H9 (cell line): ENCODE data around the gene GSN. TPM values are rescaled to one million over a fixed set of nuclear protein-coding genes. Genes with fewer than 3 reads are reported as not detected.

Experiments used
- DNase-seq: peaks from one replicate; pipeline ENCODE4 v3.0.0-alpha.2; 2017
- H2AFZ ChIP-seq: one replicate; pipeline ENCODE4 v1.6.1; 2013; ENCODE audit warnings: mild to moderate bottlenecking, low read length, control low read depth, moderate library complexity
- H2AK5ac ChIP-seq: 2 replicates; pipeline ENCODE4 v1.6.1; 2013; ENCODE audit warnings: low read length, control low read depth, mixed read lengths; ENCODE audit not compliant: insufficient read length
- H2BK120ac ChIP-seq: one replicate; pipeline ENCODE4 v1.6.1; 2013; ENCODE audit warnings: low read depth, mild to moderate bottlenecking, low read length, control low read depth, inconsistent platforms; ENCODE audit not compliant: poor library complexity, severe bottlenecking
- H2BK12ac ChIP-seq: 2 replicates; pipeline ENCODE4 v1.6.1; 2013; ENCODE audit warnings: low read length, control low read depth, mixed read lengths, low read depth; ENCODE audit not compliant: insufficient read length
- H2BK15ac ChIP-seq: 2 replicates; pipeline ENCODE4 v1.6.1; 2013; ENCODE audit warnings: low read depth, low read length, control low read depth
- H2BK20ac ChIP-seq: one replicate; pipeline ENCODE4 v1.6.1; 2013; ENCODE audit warnings: low read depth, mild to moderate bottlenecking, low read length, control low read depth, inconsistent platforms; ENCODE audit not compliant: poor library complexity, severe bottlenecking
- H2BK5ac ChIP-seq: 2 replicates; pipeline ENCODE4 v1.6.1; 2013; ENCODE audit warnings: low read length, control low read depth, mixed read lengths; ENCODE audit not compliant: insufficient read length
- H3K14ac ChIP-seq: 2 replicates; pipeline ENCODE4 v1.6.1; 2013; ENCODE audit warnings: low read length, control low read depth; ENCODE audit not compliant: insufficient read depth
- H3K18ac ChIP-seq: 2 replicates; pipeline ENCODE4 v1.6.1; 2013; ENCODE audit warnings: low read depth, mild to moderate bottlenecking, mixed read lengths, low read length, control low read depth; ENCODE audit not compliant: insufficient read length
- H3K23ac ChIP-seq: 2 replicates; pipeline ENCODE4 v1.6.1; 2013; ENCODE audit warnings: low read length, control low read depth, mixed read lengths, low read depth; ENCODE audit not compliant: insufficient read length
- H3K23me2 ChIP-seq: 2 replicates; pipeline ENCODE4 v1.6.1; 2013; ENCODE audit warnings: low read depth, mild to moderate bottlenecking, mixed read lengths, low read length, control low read depth; ENCODE audit not compliant: insufficient read length, poor library complexity, severe bottlenecking
- H3K27ac ChIP-seq: 2 replicates; pipeline ENCODE4 v1.5.1; 2013; ENCODE audit warnings: low read length, control low read depth, mixed read lengths, low read depth; ENCODE audit not compliant: insufficient read length
- H3K27me3 ChIP-seq: 2 replicates; pipeline ENCODE4 v1.6.1; 2013; ENCODE audit warnings: low read length, control low read depth, inconsistent platforms; ENCODE audit not compliant: insufficient read depth
- H3K4ac ChIP-seq: 2 replicates; pipeline ENCODE4 v1.6.1; 2013; ENCODE audit warnings: low read depth, mild to moderate bottlenecking, control low read depth, inconsistent platforms, low read length, moderate library complexity
- H3K4me1 ChIP-seq: 2 replicates; pipeline ENCODE4 v1.6.1; 2013; ENCODE audit warnings: low read length, control low read depth, inconsistent platforms; ENCODE audit not compliant: insufficient read depth
- H3K4me2 ChIP-seq: 2 replicates; pipeline ENCODE4 v1.6.1; 2013; ENCODE audit warnings: low read length, control low read depth, mixed read lengths; ENCODE audit not compliant: insufficient read length, insufficient read depth
- H3K56ac ChIP-seq: 2 replicates; pipeline ENCODE4 v1.6.1; 2013; ENCODE audit warnings: low read depth, mild to moderate bottlenecking, mixed read lengths, low read length, control low read depth; ENCODE audit not compliant: insufficient read length
- H3K79me1 ChIP-seq: 2 replicates; pipeline ENCODE4 v1.6.1; 2013; ENCODE audit warnings: low read depth, mild to moderate bottlenecking, moderate library complexity, low read length, control low read depth, inconsistent platforms; ENCODE audit not compliant: insufficient read depth, poor library complexity, severe bottlenecking
- H3K79me2 ChIP-seq: 2 replicates; pipeline ENCODE4 v1.6.1; 2013; ENCODE audit warnings: low read length, control low read depth, inconsistent platforms; ENCODE audit not compliant: insufficient read depth
- H3K9ac ChIP-seq: 2 replicates; pipeline ENCODE4 v1.6.1; 2013; ENCODE audit warnings: low read length, control low read depth, mixed read lengths; ENCODE audit not compliant: insufficient read length; ENCODE audit errors: extremely low read depth
- H3K9me3 ChIP-seq: one replicate; pipeline ENCODE4 v1.6.1; 2013; ENCODE audit warnings: low read depth, low read length, inconsistent platforms; ENCODE audit not compliant: control insufficient read depth
- H3T11ph ChIP-seq: one replicate; pipeline ENCODE4 v1.6.1; 2013; ENCODE audit warnings: mild to moderate bottlenecking, low read length, control low read depth, inconsistent platforms
- H4K20me1 ChIP-seq: one replicate; pipeline ENCODE4 v1.6.1; 2013; ENCODE audit not compliant: control insufficient read depth, insufficient read length, insufficient read depth
- H4K5ac ChIP-seq: 2 replicates; pipeline ENCODE4 v1.6.1; 2013; ENCODE audit warnings: low read depth, mild to moderate bottlenecking, mixed read lengths, low read length, control low read depth; ENCODE audit not compliant: insufficient read length
- H4K8ac ChIP-seq: replicated peaks from 2 replicates; pipeline ENCODE4 v1.6.1; 2013; ENCODE audit warnings: low read length, control low read depth, mixed read lengths, low read depth; ENCODE audit not compliant: insufficient read length
- H4K91ac ChIP-seq: 2 replicates; pipeline ENCODE4 v1.6.1; 2013; ENCODE audit warnings: low read depth, mild to moderate bottlenecking, moderate library complexity, mixed read lengths, low read length, control low read depth; ENCODE audit not compliant: insufficient read length
- H3K27ac Mint-ChIP-seq, 3 experiments: 2 replicates in 2 of 3; 3 replicates in 1 of 3; pipeline ENCODE4 v1.8.0; 2020 to 2021; ENCODE audit warnings: mixed read lengths in 3 of 3, mild to moderate bottlenecking in 1 of 3, moderate library complexity in 1 of 3
- H3K27me3 Mint-ChIP-seq: 2 replicates; pipeline ENCODE4 v1.8.0; 2021; ENCODE audit warnings: low read depth, mild to moderate bottlenecking, moderate library complexity, mixed read lengths
- H3K36me3 Mint-ChIP-seq, 3 experiments: 2 replicates in 2 of 3; 3 replicates in 1 of 3; pipeline ENCODE4 v1.8.0; 2020 to 2021; ENCODE audit warnings: low read depth in 3 of 3, mixed read lengths in 3 of 3; ENCODE audit not compliant: insufficient read depth in 1 of 3
- H3K4me1 Mint-ChIP-seq, 2 experiments: 2 replicates each; pipeline ENCODE4 v1.8.0; 2020; ENCODE audit warnings: mixed read lengths in 2 of 2
- H3K4me3 Mint-ChIP-seq, 2 experiments: 2 replicates in 1 of 2; 3 replicates in 1 of 2; pipeline ENCODE4 v1.8.0; 2020 to 2021; ENCODE audit warnings: mild to moderate bottlenecking in 2 of 2, mixed read lengths in 2 of 2, moderate library complexity in 1 of 2
- H3K9me3 Mint-ChIP-seq, 2 experiments: 2 replicates in 1 of 2; 3 replicates in 1 of 2; pipeline ENCODE4 v1.8.0; 2020; ENCODE audit warnings: mild to moderate bottlenecking in 2 of 2, mixed read lengths in 2 of 2, moderate library complexity in 1 of 2
- CTCF ChIP-seq: fragments of 200-600 bp; sonication (generic); conservative IDR thresholded peaks from 3 replicates; pipeline ENCODE4 v1.8.0; 2021; ENCODE audit warnings: antibody characterized with exemption, mild to moderate bottlenecking
- WGBS: extraction: QIAGEN DNeasy Blood & Tissue Kit; methylation state at CpG from one replicate; pipeline ENCODE4 v1.1.7; 2013; ENCODE audit warnings: missing lambda C conversion rate, low lambda C conversion rate, mixed read lengths; ENCODE audit not compliant: insufficient read length; ENCODE audit errors: extremely low coverage; 5-methylcytosine and 5-hydroxymethylcytosine counted together
- total RNA-seq: library from RNA; stranded (reverse); gene quantifications from 2 replicates; pipeline ENCODE4 v1.2.1, GENCODE V29; 2021

Gene GSN
- total RNA-seq, 1 experiment from 2014 or later: 14.9 TPM

GRCh38 chr9:121321016-121321503 is 53.1 kb downstream of the GSN start:
- TF ChIP-seq CTCF: no peak
- Histone ChIP-seq H4K91ac (no peak overlapping the region), H2BK20ac (no peak overlapping the region), H3K79me2 (no peaks in the 10 kb centered on the region), H3K9me3 (no peaks in the 10 kb centered on the region), H4K5ac (no peak overlapping the region), H3K9ac (no peak overlapping the region), H3K79me1 (no peaks in the 10 kb centered on the region), H3K18ac (no peak overlapping the region), H3K27me3 (no peaks in the 10 kb centered on the region), H3K23ac (no peak overlapping the region), H3K4me2 (no peak overlapping the region), H2AFZ (no peak overlapping the region), H3K56ac (no peak overlapping the region), H2BK15ac (no peak overlapping the region), H3K4me1 (no peaks in the 10 kb centered on the region), H2BK5ac (no peak overlapping the region), H3K14ac (no peak overlapping the region), H3K27ac (no peak overlapping the region), H4K8ac (no peak overlapping the region), H3T11ph (no peak overlapping the region), H3K23me2 (no peaks in the 10 kb centered on the region), H4K20me1 (no peaks in the 10 kb centered on the region), H2BK120ac (no peak overlapping the region), H3K4ac (no peak overlapping the region), H2AK5ac (no peak overlapping the region), H2BK12ac (no peak overlapping the region)
- Mint-ChIP-seq H3K4me3 (no peak overlapping the region), H3K9me3 (no peaks in the 10 kb centered on the region), H3K36me3 (peaks cover 0 to 11% (median 0%) of the 10 kb centered on the region in 3 experiments; a peak in 2 of 7 replicates), H3K27ac (no peak overlapping the region; a peak in 1 of 7 replicates), H3K4me1 (peaks cover 0 to 6% of the 10 kb centered on the region in 2 experiments; a peak in 1 of 4 replicates), H3K27me3 (no peaks in the 10 kb centered on the region; the same call in 1 of the 2 replicates)
- DNase-seq: no peak
- WGBS: no CpG with 5 or more reads among the region's 10 CpGs
